Heart left ventricle (tissue), 16 donors: ENCODE data around the gene GAGE12F. TPM values are rescaled to one million over a fixed set of nuclear protein-coding genes. Genes with fewer than 3 reads are reported as not detected.
"Not testable (repeated sequence)": the region's sequence is repeated elsewhere in the genome, so short reads cannot be mapped to it uniquely, and the experiment has no call there.

ENCODE experiments used
- ATAC-seq, 4 donors: fragments of 200-7000 bp; cut with Tn5 transposase; one replicate each; pipeline ENCODE4 v1.9.1; 2020 to 2022; ENCODE audit warnings: moderate library complexity in 4 of 4, mild to moderate bottlenecking in 3 of 4, moderate number of reproducible peaks in 1 of 4
- DNase-seq, 5 donors: peaks; one replicate each; pipeline ENCODE4 v3.0.0-alpha.2; 2020
- H3K27ac ChIP-seq, 12 donors: fragments of 200-600 bp; sonication (generic) in 4 of 12; one replicate each; pipeline versions ENCODE4 v1.5.0 to v1.8.0; 2016 to 2022; ENCODE audit warnings: mild to moderate bottlenecking in 2 of 12
- H3K27me3 ChIP-seq, 9 donors: fragments of 200-600 bp; sonication (generic) in 2 of 9; one replicate each; pipeline versions ENCODE4 v1.5.1 to v1.8.0; 2016 to 2022; ENCODE audit warnings: mild to moderate bottlenecking in 3 of 9
- H3K36me3 ChIP-seq, 9 donors: fragments of 200-600 bp; sonication (generic) in 2 of 9; one replicate each; pipeline versions ENCODE4 v1.5.0 to v1.8.0; 2018 to 2022; ENCODE audit warnings: mild to moderate bottlenecking in 2 of 9
- H3K4me1 ChIP-seq, 12 donors: fragments of 200-600 bp; sonication (generic) in 4 of 12; one replicate each; pipeline versions ENCODE4 v1.5.0 to v1.8.0; 2016 to 2022; ENCODE audit warnings: mild to moderate bottlenecking in 3 of 12
- H3K4me3 ChIP-seq, 12 donors: fragments of 200-600 bp; sonication (generic) in 4 of 12; one replicate each; pipeline versions ENCODE4 v1.5.0 to v1.8.0; 2017 to 2022; ENCODE audit warnings: mild to moderate bottlenecking in 9 of 12, moderate library complexity in 4 of 12
- H3K9me3 ChIP-seq, 12 donors: fragments of 200-600 bp; sonication (generic) in 4 of 12; one replicate each; pipeline versions ENCODE4 v1.5.0 to v1.8.0; 2016 to 2022; ENCODE audit warnings: mild to moderate bottlenecking in 1 of 12
- CTCF ChIP-seq, 12 donors: fragments of 200-600 bp; sonication (generic) in 4 of 12; IDR thresholded peaks; one replicate each; pipeline versions ENCODE4 v1.5.0 to v1.8.0; 2018 to 2022; ENCODE audit warnings: antibody characterized with exemption in 12 of 12, mild to moderate bottlenecking in 5 of 12
- POLR2A ChIP-seq, 2 donors: fragments of 450-650 bp; IDR thresholded peaks; one replicate each; pipeline ENCODE4 v1.6.1; 2017; ENCODE audit warnings: antibody characterized with exemption in 2 of 2, mild to moderate bottlenecking in 2 of 2, moderate library complexity in 2 of 2
- WGBS, 4 donors: extraction: QIAGEN DNeasy Blood & Tissue Kit in 2 of 4; methylation state at CpG; one replicate each; pipeline versions ENCODE4 v1.1.5 to v1.1.7; 2013 to 2018; 5-methylcytosine and 5-hydroxymethylcytosine counted together
- intact Hi-C, 10 donors: fragments of 100-400 bp; cut with DNase I; formaldehyde crosslinking; loops; one replicate each; pipeline versions ENCODE4 v1.11.1 to v1.14.2; 2022
- polyA plus RNA-seq, 2 donors: library from polyadenylated mRNA; stranded (reverse); fragments of 200-250 nt; gene quantifications; one replicate each; pipeline ENCODE4 v1.2.3, GENCODE V29; 2013
- total RNA-seq, 9 donors: library from RNA; depleted of rRNA in 2 of 9; stranded (reverse); fragments of >200 nt in 2 of 9; fragmentation: NEBNext Ultra II Directional in 3 of 9; extraction: Animal tissue kit (Norgen Biotek cat#: 25700) in 3 of 9; gene quantifications; one replicate each; pipeline versions ENCODE4 v1.1.0 to v1.2.4, GENCODE V29; 2016 to 2023
- donor health status: ischemic (EF 13 %, LVEDD 7.1; RV severe dilation, severe dysfunction).
- donor health status: healthy with polysubstance abuse.
- donor health status: DM: no; HTN: yes; CAD: no.
- donor health status: DM: no; HTN: no; CAD: no.
- donor health status: ischemic (EF 25% LVEDD 6.9; RV normal size, moderate dysfunction).
- donor health status: ischemic (EF 25% LVEDD 5.7; RV mildly dilated, moderate dysfunction).
- donor health status: healthy.
- donor health status: DM: yes; HTN: yes; CAD: no.
- donor health status: ischemic (EF 35%, LVEDD 5.7; RV mildly dilated, moderate dysfunction).
- donor health status: nonischemic (EF 11% LVEDD 7.7; RV severe dilation, severe dysfunction).
- donor health status: DM: yes; HTN: yes; CAD: no.
- donor health status: PGD.
- donor health status: ischemic (EF 29% LVEDD 5.4; RV normal size, mild dysfunction).
- donor health status: nonischemic (EF 23%, LVEDD 6.1; RV moderate dilation, normal function).

The GAGE12F gene
- total and polyA plus RNA-seq, 11 donors, result not detected

- intact Hi-C loops, H3K27ac ChIP-seq, DNase-seq, ATAC-seq, H3K4me3 ChIP-seq, H3K9me3 ChIP-seq, H3K4me1 ChIP-seq, H3K36me3 ChIP-seq, H3K27me3 ChIP-seq: not testable (repeated sequence)
- WGBS, 4 donors, result 85 to 96% (median 91%) methylated on average over 10 to 15 of the region's 17 CpGs
These were observed 29.8 kb downstream of the GAGE12F start for GRCh38 chrX:49590488-49590887.

GRCh38 chrX:49598720-49599119 lies 38.1 kb downstream of the GAGE12F start, which contains the start of gene GAGE1:
GAGE1 (plus strand) TSS chrX:49599020; CDS start chrX:49600175, 1,155 bp downstream.
- ATAC-seq, intact Hi-C loops, H3K9me3 ChIP-seq, H3K27ac ChIP-seq, H3K4me3 ChIP-seq, H3K27me3 ChIP-seq, H3K4me1 ChIP-seq, DNase-seq, H3K36me3 ChIP-seq: not testable (repeated sequence)
- no CpG with 5 or more reads among the region's 16 CpGs for WGBS, 4 donors

GRCh38 chrX:49610718-49611310 lies 50.2 kb downstream of the GAGE12F start:
- TF ChIP-seq CTCF (IDR thresholded peaks at IDR 0.05) (no peak), POLR2A (IDR thresholded peaks at IDR 0.05) (no peak)
- no peaks in the 10 kb centered on the region for H3K4me1 ChIP-seq
- no peak overlapping the region for H3K27ac ChIP-seq
- ATAC-seq (no peak), DNase-seq (no peak)
- no peak overlapping the region for H3K4me3 ChIP-seq
- intact Hi-C loops, result no loop called here
- no peaks in the 10 kb centered on the region for H3K36me3 ChIP-seq
- peaks cover 0 to 22% (median 0%) of the 10 kb centered on the region in 9 donors for H3K27me3 ChIP-seq
- no peaks in the 10 kb centered on the region for H3K9me3 ChIP-seq
- 41 to 53% (median 47%) methylated on average over 7 of the region's 7 CpGs for WGBS, 4 donors

Other genes starting within 250 kb of the GAGE12F start
- not detected for gene GAGE12J, start 238.8 kb upstream of the GAGE12F start, total RNA-seq
- gene GAGE12J, start 238.8 kb upstream of the GAGE12F start, polyA plus RNA-seq, result not detected
- gene GAGE13, start 229.3 kb upstream of the GAGE12F start, total RNA-seq, result not detected
- gene GAGE13, start 229.3 kb upstream of the GAGE12F start, polyA plus RNA-seq, result not detected
- gene GAGE12C, start 28.7 kb upstream of the GAGE12F start, total RNA-seq, result not detected
- gene GAGE12C, start 28.7 kb upstream of the GAGE12F start, polyA plus RNA-seq, result not detected
- gene GAGE12D, start 19.1 kb upstream of the GAGE12F start, total RNA-seq, result not detected
- gene GAGE12D, start 19.1 kb upstream of the GAGE12F start, polyA plus RNA-seq, result not detected
- not detected for gene GAGE12E, start 9.6 kb upstream of the GAGE12F start, total RNA-seq
- gene GAGE12E, start 9.6 kb upstream of the GAGE12F start, polyA plus RNA-seq, result not detected
- not detected for gene GAGE12G, start 9.6 kb downstream of the GAGE12F start, total RNA-seq
- gene GAGE12G, start 9.6 kb downstream of the GAGE12F start, polyA plus RNA-seq, result not detected
- gene GAGE12H, start 19.1 kb downstream of the GAGE12F start, total RNA-seq, result not detected
- not detected for gene GAGE12H, start 19.1 kb downstream of the GAGE12F start, polyA plus RNA-seq
- not detected for gene GAGE2A, start 28.7 kb downstream of the GAGE12F start, total RNA-seq
- not detected for gene GAGE2A, start 28.7 kb downstream of the GAGE12F start, polyA plus RNA-seq
- not detected for gene GAGE1, start 38.2 kb downstream of the GAGE12F start, total RNA-seq
- not detected for gene GAGE1, start 38.2 kb downstream of the GAGE12F start, polyA plus RNA-seq
- gene PAGE1, start 135.1 kb downstream of the GAGE12F start, total RNA-seq, result not detected
- gene PAGE1, start 135.1 kb downstream of the GAGE12F start, polyA plus RNA-seq, result not detected